22Rv1 (cell line): Measurements from ENCODE around the gene ZNF285.

Experiments used
- ZFX ChIP-seq: fragments of 450-650 bp; IDR thresholded peaks from 2 replicates; pipeline ENCODE4 v1.6.1; 2017; ENCODE audit warnings: antibody characterized with exemption, borderline replicate concordance
- TF ChIP-seq, protein P1 (sequence below): fragments of 450-650 bp; IDR thresholded peaks from 2 replicates; pipeline ENCODE4 v1.5.1; 2017; ENCODE audit warnings: mild to moderate bottlenecking

DNA sequence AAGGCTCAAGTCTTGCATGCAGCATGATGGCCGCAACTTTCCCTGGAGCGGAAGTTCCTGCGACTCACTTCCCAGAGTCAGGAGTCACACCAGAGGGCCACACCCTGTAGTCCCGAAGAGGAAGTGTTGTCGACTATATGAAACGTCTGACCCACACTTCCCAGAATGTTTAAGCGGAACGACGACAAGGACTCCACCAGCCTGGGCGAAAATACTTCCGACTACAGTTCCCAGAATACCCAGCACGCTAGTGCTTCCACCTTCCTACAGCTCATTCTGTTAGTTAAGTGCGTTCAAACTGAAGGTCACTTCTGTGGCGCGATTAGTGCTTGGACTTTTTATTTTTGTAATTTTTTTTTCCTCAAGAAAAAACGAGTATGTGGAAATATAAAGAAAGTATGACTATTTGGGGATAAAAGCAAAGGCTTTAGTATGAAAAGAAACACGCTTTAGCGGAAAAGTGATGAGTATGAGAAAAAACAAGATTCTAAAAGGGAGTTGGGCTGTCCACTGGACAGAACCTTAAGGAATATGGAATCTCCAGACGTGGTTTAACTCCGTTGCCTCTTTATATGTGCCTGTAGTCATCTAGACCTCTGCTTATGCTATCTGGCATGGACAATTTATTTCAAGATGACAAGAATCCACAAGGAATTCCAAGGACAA is 29.5 kb downstream of the ZNF285 start:
- TF ChIP-seq, protein P1, sequence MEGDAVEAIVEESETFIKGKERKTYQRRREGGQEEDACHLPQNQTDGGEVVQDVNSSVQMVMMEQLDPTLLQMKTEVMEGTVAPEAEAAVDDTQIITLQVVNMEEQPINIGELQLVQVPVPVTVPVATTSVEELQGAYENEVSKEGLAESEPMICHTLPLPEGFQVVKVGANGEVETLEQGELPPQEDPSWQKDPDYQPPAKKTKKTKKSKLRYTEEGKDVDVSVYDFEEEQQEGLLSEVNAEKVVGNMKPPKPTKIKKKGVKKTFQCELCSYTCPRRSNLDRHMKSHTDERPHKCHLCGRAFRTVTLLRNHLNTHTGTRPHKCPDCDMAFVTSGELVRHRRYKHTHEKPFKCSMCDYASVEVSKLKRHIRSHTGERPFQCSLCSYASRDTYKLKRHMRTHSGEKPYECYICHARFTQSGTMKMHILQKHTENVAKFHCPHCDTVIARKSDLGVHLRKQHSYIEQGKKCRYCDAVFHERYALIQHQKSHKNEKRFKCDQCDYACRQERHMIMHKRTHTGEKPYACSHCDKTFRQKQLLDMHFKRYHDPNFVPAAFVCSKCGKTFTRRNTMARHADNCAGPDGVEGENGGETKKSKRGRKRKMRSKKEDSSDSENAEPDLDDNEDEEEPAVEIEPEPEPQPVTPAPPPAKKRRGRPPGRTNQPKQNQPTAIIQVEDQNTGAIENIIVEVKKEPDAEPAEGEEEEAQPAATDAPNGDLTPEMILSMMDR: no peak
- no peak for TF ChIP-seq ZFX
